GM18498 (cell line): Measurements from ENCODE around the gene RPS29.
"Not testable (repeated sequence)": the region's sequence is repeated elsewhere in the genome, so short reads cannot be mapped to it uniquely, and the experiment has no call there.

Experiments
- ATAC-seq: cut with Tn5 transposase; IDR thresholded peaks from one replicate; pipeline ENCODE4 v1.9.1; 2021; ENCODE audit warnings: mild to moderate bottlenecking, moderate library complexity; ENCODE audit not compliant: unreplicated experiment

Gene RPS29

GRCh38 chr14:49598485-49599300 is 12.5 kb upstream of the RPS29 start, which contains the start of gene LRR1:
TSS of gene LRR1 (plus strand) at chr14:49598940. CDS start at chr14:49599021, 81 bp downstream.
- peak; percentile 63 for ATAC-seq

GRCh38 chr14:49598189-49598484 is 12.0 kb upstream of the RPS29 start:
- peak; percentile 1 for ATAC-seq

GRCh38 chr14:49594347-49595091 is 8.3 kb upstream of the RPS29 start:
- ATAC-seq = no peak

GRCh38 chr14:49593016-49593415 is 6.8 kb upstream of the RPS29 start:
- ATAC-seq = no peak

GRCh38 chr14:49589387-49589786 is 3.2 kb upstream of the RPS29 start:
- ATAC-seq = no peak

GRCh38 chr14:49586673-49587460 is 687 bp upstream of the RPS29 start:
- ATAC-seq = peak; percentile 31

- ATAC-seq = not testable (repeated sequence)
Measured at GRCh38 chr14:49584981-49585640, 1.1 kb downstream of the RPS29 start.

- ATAC-seq = no peak
Measured at GRCh38 chr14:49584058-49584457, 2.1 kb downstream of the RPS29 start.

GRCh38 chr14:49583629-49584028 is 2.6 kb downstream of the RPS29 start:
- ATAC-seq = no peak

GRCh38 chr14:49582113-49582977 is 3.8 kb downstream of the RPS29 start:
- no peak for ATAC-seq

- no peak for ATAC-seq
Measured at GRCh38 chr14:49581209-49582112, 4.7 kb downstream of the RPS29 start.

- no peak for ATAC-seq
Measured at GRCh38 chr14:49579841-49580240, 6.3 kb downstream of the RPS29 start.

- ATAC-seq = no peak
Measured at GRCh38 chr14:49578141-49578540, 8.0 kb downstream of the RPS29 start.

GRCh38 chr14:49574038-49574437 is 12.1 kb downstream of the RPS29 start:
- no peak for ATAC-seq

- ATAC-seq = no peak
Measured at GRCh38 chr14:49569281-49569680, 16.9 kb downstream of the RPS29 start.

GRCh38 chr14:49566714-49567113 is 19.5 kb downstream of the RPS29 start:
- ATAC-seq = no peak

- no peak for ATAC-seq
Measured at GRCh38 chr14:49559979-49560768, 26.0 kb downstream of the RPS29 start.

- ATAC-seq = no peak
Measured at GRCh38 chr14:49553892-49554291, 32.3 kb downstream of the RPS29 start.
